OCI-LY1 (cell line): ENCODE results near the gene SMAD9.

Experiments used
- EZH2 ChIP-seq: fragments of 200-600 bp; sonication (generic), shearing (Covaris generic); IDR thresholded peaks from 2 replicates; pipeline ENCODE4 v1.8.0; 2017; ENCODE audit warnings: borderline replicate concordance, mixed run types, mild to moderate bottlenecking, antibody characterized with exemption, low read length, moderate library complexity, mixed read lengths
- TF ChIP-seq, protein P1 (sequence below): fragments of 200-600 bp; sonication (generic), shearing (Covaris generic); IDR thresholded peaks from 2 replicates; pipeline ENCODE4 v1.5.1; 2017; ENCODE audit warnings: mild to moderate bottlenecking, antibody characterized with exemption, low read length, moderate library complexity, mixed read lengths

DNA sequence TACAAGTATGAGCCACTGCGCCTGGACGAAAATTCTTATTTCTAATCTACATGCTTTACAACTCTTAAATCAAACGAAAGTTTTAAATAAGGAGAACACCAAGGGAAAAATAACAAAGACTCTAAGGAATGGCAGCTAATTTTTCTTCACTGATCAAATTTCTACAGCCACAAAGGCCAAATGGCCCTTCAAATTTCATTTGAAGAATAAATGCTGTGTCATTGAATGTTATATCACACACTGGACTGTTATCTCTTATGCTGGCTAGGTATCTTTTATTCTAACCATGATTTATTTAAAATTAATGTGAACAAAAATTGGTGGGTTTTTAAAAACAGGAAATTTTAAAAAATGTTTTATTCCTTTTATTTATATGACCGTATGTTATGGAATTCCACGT is 14.1 kb downstream of the SMAD9 start:
- TF ChIP-seq, protein P1, sequence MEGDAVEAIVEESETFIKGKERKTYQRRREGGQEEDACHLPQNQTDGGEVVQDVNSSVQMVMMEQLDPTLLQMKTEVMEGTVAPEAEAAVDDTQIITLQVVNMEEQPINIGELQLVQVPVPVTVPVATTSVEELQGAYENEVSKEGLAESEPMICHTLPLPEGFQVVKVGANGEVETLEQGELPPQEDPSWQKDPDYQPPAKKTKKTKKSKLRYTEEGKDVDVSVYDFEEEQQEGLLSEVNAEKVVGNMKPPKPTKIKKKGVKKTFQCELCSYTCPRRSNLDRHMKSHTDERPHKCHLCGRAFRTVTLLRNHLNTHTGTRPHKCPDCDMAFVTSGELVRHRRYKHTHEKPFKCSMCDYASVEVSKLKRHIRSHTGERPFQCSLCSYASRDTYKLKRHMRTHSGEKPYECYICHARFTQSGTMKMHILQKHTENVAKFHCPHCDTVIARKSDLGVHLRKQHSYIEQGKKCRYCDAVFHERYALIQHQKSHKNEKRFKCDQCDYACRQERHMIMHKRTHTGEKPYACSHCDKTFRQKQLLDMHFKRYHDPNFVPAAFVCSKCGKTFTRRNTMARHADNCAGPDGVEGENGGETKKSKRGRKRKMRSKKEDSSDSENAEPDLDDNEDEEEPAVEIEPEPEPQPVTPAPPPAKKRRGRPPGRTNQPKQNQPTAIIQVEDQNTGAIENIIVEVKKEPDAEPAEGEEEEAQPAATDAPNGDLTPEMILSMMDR = no peak
- TF ChIP-seq EZH2 = no peak
